ENCODE results near the gene TMC3.

The TMC3 gene

GRCh38 chr15:81301385-81301784 is 72.6 kb downstream of the TMC3 start:
- H3K36me3 Mint-ChIP-seq (ENCODE audit: low read depth), result peaks cover 90% of the 10 kb centered on the region
- intact Hi-C loops (cut with micrococcal nuclease), result loop anchor here (2.0 kb wide), 1 partner anchor 23 kb away; the partner anchor contains the start of gene STARD5
- H3K4me3 Mint-ChIP-seq, result no peak overlapping the region
- H3K9me3 Mint-ChIP-seq, result no peaks in the 10 kb centered on the region
- peak overlapping the region; percentile 94 for H3K27ac Mint-ChIP-seq
- no peaks in the 10 kb centered on the region for H3K27me3 Mint-ChIP-seq
- peaks cover 95% of the 10 kb centered on the region for H3K4me1 Mint-ChIP-seq (ENCODE audit: low read depth)

- Mint-ChIP-seq H3K27me3 (no peaks in the 10 kb centered on the region), H3K9me3 (no peaks in the 10 kb centered on the region), H3K27ac (peak overlapping the region; percentile 93), H3K4me3 (peak overlapping the region; percentile 99), H3K36me3 (ENCODE audit: low read depth) (peaks cover 74% of the 10 kb centered on the region), H3K4me1 (ENCODE audit: low read depth) (peaks cover 99% of the 10 kb centered on the region)
- intact Hi-C loops (cut with micrococcal nuclease), result loop anchor here (2.0 kb wide), 1 partner anchor 25 kb away; the partner anchor contains the start of gene STARD5
These were observed 74.3 kb downstream of the TMC3 start for GRCh38 chr15:81299630-81300273.

- intact Hi-C loops (cut with micrococcal nuclease), result no loop called here
- peaks cover 68% of the 10 kb centered on the region for H3K36me3 Mint-ChIP-seq (ENCODE audit: low read depth)
- H3K27me3 Mint-ChIP-seq, result no peaks in the 10 kb centered on the region
- peak overlapping the region; percentile 93 for H3K27ac Mint-ChIP-seq
- H3K9me3 Mint-ChIP-seq, result no peaks in the 10 kb centered on the region
- peaks cover 99% of the 10 kb centered on the region for H3K4me1 Mint-ChIP-seq (ENCODE audit: low read depth)
- peak overlapping the region; percentile 99 for H3K4me3 Mint-ChIP-seq
These were observed 74.9 kb downstream of the TMC3 start for GRCh38 chr15:81299156-81299555.

- peaks cover 99% of the 10 kb centered on the region for H3K4me1 Mint-ChIP-seq (ENCODE audit: low read depth)
These were observed 75.4 kb downstream of the TMC3 start for GRCh38 chr15:81298611-81299010.

GRCh38 chr15:81297603-81298575 is 76.1 kb downstream of the TMC3 start:
- H3K4me3 Mint-ChIP-seq, result peak overlapping the region; percentile 99
- peaks cover 99% of the 10 kb centered on the region for H3K4me1 Mint-ChIP-seq (ENCODE audit: low read depth)
- H3K9me3 Mint-ChIP-seq, result no peaks in the 10 kb centered on the region
- intact Hi-C loops (cut with micrococcal nuclease), result no loop called here
- H3K36me3 Mint-ChIP-seq (ENCODE audit: low read depth), result peaks cover 55% of the 10 kb centered on the region
- no peaks in the 10 kb centered on the region for H3K27me3 Mint-ChIP-seq
- H3K27ac Mint-ChIP-seq, result peak overlapping the region; percentile 93

More at GRCh38 chr15:81298611-81299010, 75.4 kb downstream of the TMC3 start:
- no peaks in the 10 kb centered on the region for H3K27me3 Mint-ChIP-seq
- H3K27ac Mint-ChIP-seq, result peak overlapping the region; percentile 93
- peaks cover 62% of the 10 kb centered on the region for H3K36me3 Mint-ChIP-seq (ENCODE audit: low read depth)
- H3K9me3 Mint-ChIP-seq, result no peaks in the 10 kb centered on the region
- H3K4me3 Mint-ChIP-seq, result peak overlapping the region; percentile 99
- intact Hi-C loops (cut with micrococcal nuclease), result no loop called here

- no peaks in the 10 kb centered on the region for H3K9me3 Mint-ChIP-seq
- H3K4me3 Mint-ChIP-seq, result peak overlapping the region; percentile 99
- intact Hi-C loops (cut with micrococcal nuclease), result no loop called here
- no peaks in the 10 kb centered on the region for H3K27me3 Mint-ChIP-seq
- peaks cover 48% of the 10 kb centered on the region for H3K36me3 Mint-ChIP-seq (ENCODE audit: low read depth)
- peak overlapping the region; percentile 93 for H3K27ac Mint-ChIP-seq
- peaks cover 99% of the 10 kb centered on the region for H3K4me1 Mint-ChIP-seq (ENCODE audit: low read depth)
These were observed 76.9 kb downstream of the TMC3 start for GRCh38 chr15:81297147-81297572.

- peaks cover 43% of the 10 kb centered on the region for H3K36me3 Mint-ChIP-seq (ENCODE audit: low read depth)
- H3K4me3 Mint-ChIP-seq, result peak overlapping the region; percentile 99
- no peaks in the 10 kb centered on the region for H3K27me3 Mint-ChIP-seq
- peak overlapping the region; percentile 93 for H3K27ac Mint-ChIP-seq
- peaks cover 94% of the 10 kb centered on the region for H3K4me1 Mint-ChIP-seq (ENCODE audit: low read depth)
- no peaks in the 10 kb centered on the region for H3K9me3 Mint-ChIP-seq
- intact Hi-C loops (cut with micrococcal nuclease), result loop anchor here (1.0 kb wide), 1 partner anchor 8 kb away; no protein-coding TSS in a partner anchor
These were observed 77.3 kb downstream of the TMC3 start for GRCh38 chr15:81296673-81297072.

- Mint-ChIP-seq H3K4me1 (ENCODE audit: low read depth) (peaks cover 89% of the 10 kb centered on the region), H3K36me3 (ENCODE audit: low read depth) (peaks cover 38% of the 10 kb centered on the region), H3K4me3 (no peak overlapping the region), H3K9me3 (no peaks in the 10 kb centered on the region), H3K27ac (peak overlapping the region; percentile 93), H3K27me3 (no peaks in the 10 kb centered on the region)
- intact Hi-C loops (cut with micrococcal nuclease), result loop anchor here (1.0 kb wide), 1 partner anchor 8 kb away; no protein-coding TSS in a partner anchor
These were observed 77.8 kb downstream of the TMC3 start for GRCh38 chr15:81296186-81296585.

- peak overlapping the region; percentile 93 for H3K27ac Mint-ChIP-seq
- H3K9me3 Mint-ChIP-seq, result no peaks in the 10 kb centered on the region
- intact Hi-C loops (cut with micrococcal nuclease), result loop anchor here (1.0 kb wide), 1 partner anchor 9 kb away; no protein-coding TSS in a partner anchor
- H3K4me1 Mint-ChIP-seq (ENCODE audit: low read depth), result peaks cover 83% of the 10 kb centered on the region
- H3K36me3 Mint-ChIP-seq (ENCODE audit: low read depth), result peaks cover 32% of the 10 kb centered on the region
- no peak overlapping the region for H3K4me3 Mint-ChIP-seq
- H3K27me3 Mint-ChIP-seq, result no peaks in the 10 kb centered on the region
These were observed 78.4 kb downstream of the TMC3 start for GRCh38 chr15:81295486-81296121.

- H3K36me3 Mint-ChIP-seq (ENCODE audit: low read depth), result peaks cover 21% of the 10 kb centered on the region
- H3K4me1 Mint-ChIP-seq (ENCODE audit: low read depth), result peaks cover 73% of the 10 kb centered on the region
- no peaks in the 10 kb centered on the region for H3K9me3 Mint-ChIP-seq
- H3K4me3 Mint-ChIP-seq, result peak overlapping the region; percentile 20
- H3K27ac Mint-ChIP-seq, result peak overlapping the region; percentile 93
- no peaks in the 10 kb centered on the region for H3K27me3 Mint-ChIP-seq
- intact Hi-C loops (cut with micrococcal nuclease), result no loop called here
These were observed 79.5 kb downstream of the TMC3 start for GRCh38 chr15:81294516-81294880.

- Mint-ChIP-seq H3K27me3 (no peaks in the 10 kb centered on the region), H3K4me1 (ENCODE audit: low read depth) (peaks cover 73% of the 10 kb centered on the region), H3K27ac (peak overlapping the region; percentile 93), H3K4me3 (peak overlapping the region; percentile 74), H3K9me3 (no peaks in the 10 kb centered on the region), H3K36me3 (ENCODE audit: low read depth) (peaks cover 16% of the 10 kb centered on the region)
- intact Hi-C loops (cut with micrococcal nuclease), result no loop called here
These were observed 80.1 kb downstream of the TMC3 start for GRCh38 chr15:81293728-81294515.

GRCh38 chr15:81292523-81293001 is 81.5 kb downstream of the TMC3 start:
- no peak overlapping the region for H3K4me3 Mint-ChIP-seq
- no peaks in the 10 kb centered on the region for H3K9me3 Mint-ChIP-seq

More at GRCh38 chr15:81292523-81293001, 81.5 kb downstream of the TMC3 start:
- Mint-ChIP-seq H3K27ac (peak overlapping the region; percentile 93), H3K36me3 (ENCODE audit: low read depth) (peaks cover 8% of the 10 kb centered on the region), H3K4me1 (ENCODE audit: low read depth) (peaks cover 73% of the 10 kb centered on the region), H3K27me3 (no peaks in the 10 kb centered on the region)
- intact Hi-C loops (cut with micrococcal nuclease), result no loop called here

All from dendritic cell treated with granulocyte-macrophage colony-stimulating factor and Interleukin-4, amounts not matched to agents 40 ng/mL and 50 ng/mL, for 4 days (primary cell).